OCI-LY3 (cell line): ENCODE results near the gene AKNA.

ENCODE experiments used
- EZH2phosphoT487 ChIP-seq: fragments of 200-600 bp; shearing (Covaris generic); IDR thresholded peaks from 2 replicates; pipeline ENCODE4 v1.6.1; 2018; ENCODE audit warnings: antibody characterized with exemption, mixed run types, low read depth
- TF ChIP-seq, protein P1 (sequence below): fragments of 200-600, 300-600 bp; sonication (generic); IDR thresholded peaks from 2 replicates; pipeline ENCODE4 v1.5.1; 2014; ENCODE audit warnings: antibody characterized with exemption, low read length, low read depth

DNA sequence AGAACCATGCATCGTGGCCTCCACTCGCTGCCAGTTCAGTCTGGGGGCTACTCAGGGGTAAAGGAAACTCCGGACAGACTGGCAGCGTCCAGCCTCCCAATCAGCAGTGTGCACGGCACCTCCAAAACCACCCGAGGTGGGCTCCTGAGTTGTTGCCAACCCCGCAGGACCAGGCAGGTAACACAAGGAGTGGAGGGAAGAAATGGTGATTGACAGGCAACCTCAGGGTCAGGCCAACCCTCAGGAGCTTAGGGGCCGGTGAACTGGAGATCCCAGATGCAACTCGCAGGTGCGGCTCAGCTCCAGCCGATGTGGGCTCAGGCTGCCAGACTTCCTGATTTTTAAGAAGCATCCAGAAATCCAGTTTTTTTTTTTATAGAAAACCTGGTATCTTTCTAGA, 37.3 kb upstream of the AKNA start:
- TF ChIP-seq, protein P1, sequence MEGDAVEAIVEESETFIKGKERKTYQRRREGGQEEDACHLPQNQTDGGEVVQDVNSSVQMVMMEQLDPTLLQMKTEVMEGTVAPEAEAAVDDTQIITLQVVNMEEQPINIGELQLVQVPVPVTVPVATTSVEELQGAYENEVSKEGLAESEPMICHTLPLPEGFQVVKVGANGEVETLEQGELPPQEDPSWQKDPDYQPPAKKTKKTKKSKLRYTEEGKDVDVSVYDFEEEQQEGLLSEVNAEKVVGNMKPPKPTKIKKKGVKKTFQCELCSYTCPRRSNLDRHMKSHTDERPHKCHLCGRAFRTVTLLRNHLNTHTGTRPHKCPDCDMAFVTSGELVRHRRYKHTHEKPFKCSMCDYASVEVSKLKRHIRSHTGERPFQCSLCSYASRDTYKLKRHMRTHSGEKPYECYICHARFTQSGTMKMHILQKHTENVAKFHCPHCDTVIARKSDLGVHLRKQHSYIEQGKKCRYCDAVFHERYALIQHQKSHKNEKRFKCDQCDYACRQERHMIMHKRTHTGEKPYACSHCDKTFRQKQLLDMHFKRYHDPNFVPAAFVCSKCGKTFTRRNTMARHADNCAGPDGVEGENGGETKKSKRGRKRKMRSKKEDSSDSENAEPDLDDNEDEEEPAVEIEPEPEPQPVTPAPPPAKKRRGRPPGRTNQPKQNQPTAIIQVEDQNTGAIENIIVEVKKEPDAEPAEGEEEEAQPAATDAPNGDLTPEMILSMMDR = no peak
- no peak for TF ChIP-seq EZH2phosphoT487
